ENCODE results near the gene LIPC.

DNA sequence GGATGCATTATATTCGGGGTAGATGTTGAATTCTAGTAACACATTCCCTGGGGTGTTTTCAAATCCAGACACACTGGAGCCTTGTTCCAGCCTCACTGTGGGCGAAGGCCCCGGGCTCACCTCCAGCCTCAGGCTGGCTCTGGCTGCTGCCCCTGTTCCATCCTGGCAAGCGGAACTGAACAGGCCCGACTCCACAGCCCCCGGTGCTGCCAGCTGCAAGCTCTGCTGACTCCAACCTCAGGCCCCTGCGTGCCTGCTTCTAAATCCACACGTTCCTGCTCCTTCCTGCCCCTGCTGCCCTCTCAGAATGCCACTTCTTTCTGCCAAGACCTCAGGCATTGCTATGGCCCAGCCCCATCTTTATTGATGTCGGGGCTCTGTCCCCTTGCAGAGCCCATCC is 90.6 kb downstream of the LIPC start:
- TF ChIP-seq POLR2AphosphoS5 (IDR thresholded peaks at IDR 0.05; ENCODE audit: low read depth, low read length) = no peak
- no peak for TF ChIP-seq RFX5 (IDR thresholded peaks at IDR 0.05; ENCODE audit: low read length)
- TF ChIP-seq YY1 (IDR thresholded peaks at IDR 0.05; ENCODE audit: low read depth) = no peak
- TF ChIP-seq, protein P1, sequence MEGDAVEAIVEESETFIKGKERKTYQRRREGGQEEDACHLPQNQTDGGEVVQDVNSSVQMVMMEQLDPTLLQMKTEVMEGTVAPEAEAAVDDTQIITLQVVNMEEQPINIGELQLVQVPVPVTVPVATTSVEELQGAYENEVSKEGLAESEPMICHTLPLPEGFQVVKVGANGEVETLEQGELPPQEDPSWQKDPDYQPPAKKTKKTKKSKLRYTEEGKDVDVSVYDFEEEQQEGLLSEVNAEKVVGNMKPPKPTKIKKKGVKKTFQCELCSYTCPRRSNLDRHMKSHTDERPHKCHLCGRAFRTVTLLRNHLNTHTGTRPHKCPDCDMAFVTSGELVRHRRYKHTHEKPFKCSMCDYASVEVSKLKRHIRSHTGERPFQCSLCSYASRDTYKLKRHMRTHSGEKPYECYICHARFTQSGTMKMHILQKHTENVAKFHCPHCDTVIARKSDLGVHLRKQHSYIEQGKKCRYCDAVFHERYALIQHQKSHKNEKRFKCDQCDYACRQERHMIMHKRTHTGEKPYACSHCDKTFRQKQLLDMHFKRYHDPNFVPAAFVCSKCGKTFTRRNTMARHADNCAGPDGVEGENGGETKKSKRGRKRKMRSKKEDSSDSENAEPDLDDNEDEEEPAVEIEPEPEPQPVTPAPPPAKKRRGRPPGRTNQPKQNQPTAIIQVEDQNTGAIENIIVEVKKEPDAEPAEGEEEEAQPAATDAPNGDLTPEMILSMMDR (IDR thresholded peaks at IDR 0.05) = no peak
- no peak for TF ChIP-seq EP300 (IDR thresholded peaks at IDR 0.05; ENCODE audit: borderline replicate concordance in 1 of 2, low read depth in 1 of 2, low read length in 1 of 2)
- no peak for TF ChIP-seq TCF12 (IDR thresholded peaks at IDR 0.05)
